Trophoblast cell (in vitro differentiated cells and primary cell): ENCODE data around the gene TMEM223.

Experiments
- DNase-seq, 2 donors: peaks; one replicate each; pipeline ENCODE4 v3.0.0-alpha.2; 2016
- H2AFZ ChIP-seq: 2 replicates; pipeline ENCODE4 v1.6.1; 2013; ENCODE audit warnings: low read length, moderate library complexity, mild to moderate bottlenecking; ENCODE audit not compliant: insufficient read depth, poor library complexity
- H2AK5ac ChIP-seq: 2 replicates; pipeline ENCODE4 v1.6.1; 2013; ENCODE audit warnings: mild to moderate bottlenecking, low read length
- H2BK120ac ChIP-seq: 2 replicates; pipeline ENCODE4 v1.6.1; 2013; ENCODE audit warnings: low read length, mild to moderate bottlenecking, moderate library complexity; ENCODE audit not compliant: insufficient read depth, poor library complexity
- H2BK12ac ChIP-seq: 2 replicates; pipeline ENCODE4 v1.6.1; 2013; ENCODE audit warnings: mild to moderate bottlenecking, low read length, moderate library complexity
- H2BK5ac ChIP-seq: 2 replicates; pipeline ENCODE4 v1.6.1; 2013; ENCODE audit warnings: low read length, low read depth, moderate library complexity, mild to moderate bottlenecking; ENCODE audit not compliant: poor library complexity
- H3K14ac ChIP-seq: 2 replicates; pipeline ENCODE4 v1.6.1; 2013; ENCODE audit warnings: mild to moderate bottlenecking, low read length
- H3K18ac ChIP-seq: 2 replicates; pipeline ENCODE4 v1.6.1; 2013; ENCODE audit warnings: mild to moderate bottlenecking, low read length
- H3K23ac ChIP-seq: 2 replicates; pipeline ENCODE4 v1.6.1; 2013; ENCODE audit warnings: low read length
- H3K27ac ChIP-seq: 2 replicates; pipeline ENCODE4 v1.5.1; 2013; ENCODE audit warnings: low read depth, mild to moderate bottlenecking, inconsistent platforms, low read length, moderate library complexity
- H3K27me3 ChIP-seq: 2 replicates; pipeline ENCODE4 v1.6.1; 2013; ENCODE audit warnings: inconsistent platforms, mild to moderate bottlenecking, low read length, moderate library complexity; ENCODE audit not compliant: insufficient read depth
- H3K36me3 ChIP-seq, 2 experiments: 1 replicate in 1 of 2; 2 replicates in 1 of 2; pipeline ENCODE4 v1.6.1; 2013; ENCODE audit warnings: low read length in 2 of 2, mild to moderate bottlenecking in 2 of 2, moderate library complexity in 1 of 2; ENCODE audit not compliant: insufficient read depth in 2 of 2, control insufficient read depth in 1 of 2
- H3K4ac ChIP-seq: 2 replicates; pipeline ENCODE4 v1.6.1; 2013; ENCODE audit warnings: low read depth, mild to moderate bottlenecking, low read length, moderate library complexity
- H3K4me1 ChIP-seq, 2 experiments: 1 replicate in 1 of 2; 2 replicates in 1 of 2; pipeline ENCODE4 v1.6.1; 2013; ENCODE audit warnings: low read length in 2 of 2, mild to moderate bottlenecking in 2 of 2, moderate library complexity in 1 of 2; ENCODE audit not compliant: insufficient read depth in 2 of 2, control insufficient read depth in 1 of 2
- H3K4me2 ChIP-seq: 2 replicates; pipeline ENCODE4 v1.6.1; 2013; ENCODE audit warnings: inconsistent platforms, mild to moderate bottlenecking, low read length, moderate library complexity
- H3K4me3 ChIP-seq: 2 replicates; pipeline ENCODE4 v1.5.1; 2013; ENCODE audit warnings: mild to moderate bottlenecking, low read depth, low read length, inconsistent platforms
- H3K79me1 ChIP-seq: one replicate; pipeline ENCODE4 v1.6.1; 2013; ENCODE audit warnings: low read length
- H3K79me2 ChIP-seq: 2 replicates; pipeline ENCODE4 v1.6.1; 2013; ENCODE audit warnings: low read length, mild to moderate bottlenecking; ENCODE audit not compliant: control insufficient read depth, insufficient read depth, poor library complexity
- H3K9ac ChIP-seq: 2 replicates; pipeline ENCODE4 v1.6.1; 2013; ENCODE audit warnings: mild to moderate bottlenecking, low read length
- H3K9me3 ChIP-seq: 2 replicates; pipeline ENCODE4 v1.6.1; 2013; ENCODE audit warnings: low read depth, mild to moderate bottlenecking, control low read depth, inconsistent platforms, low read length; ENCODE audit not compliant: insufficient read depth
- H4K12ac ChIP-seq: 2 replicates; pipeline ENCODE4 v1.6.1; 2013; ENCODE audit warnings: low read depth, mild to moderate bottlenecking, low read length, moderate library complexity
- H4K8ac ChIP-seq: 2 replicates; pipeline ENCODE4 v1.6.1; 2013; ENCODE audit warnings: low read depth, mild to moderate bottlenecking, low read length, moderate library complexity
- H4K91ac ChIP-seq: one replicate; pipeline ENCODE4 v1.6.1; 2013; ENCODE audit warnings: low read depth, mild to moderate bottlenecking, low read length, moderate library complexity
- WGBS: extraction: QIAGEN DNeasy Blood & Tissue Kit; methylation state at CpG from one replicate; pipeline ENCODE4 v1.1.7; 2013; ENCODE audit warnings: missing lambda C conversion rate; ENCODE audit not compliant: insufficient read length, insufficient coverage; ENCODE audit errors: extremely low coverage; 5-methylcytosine and 5-hydroxymethylcytosine counted together

The TMEM223 gene

DNA sequence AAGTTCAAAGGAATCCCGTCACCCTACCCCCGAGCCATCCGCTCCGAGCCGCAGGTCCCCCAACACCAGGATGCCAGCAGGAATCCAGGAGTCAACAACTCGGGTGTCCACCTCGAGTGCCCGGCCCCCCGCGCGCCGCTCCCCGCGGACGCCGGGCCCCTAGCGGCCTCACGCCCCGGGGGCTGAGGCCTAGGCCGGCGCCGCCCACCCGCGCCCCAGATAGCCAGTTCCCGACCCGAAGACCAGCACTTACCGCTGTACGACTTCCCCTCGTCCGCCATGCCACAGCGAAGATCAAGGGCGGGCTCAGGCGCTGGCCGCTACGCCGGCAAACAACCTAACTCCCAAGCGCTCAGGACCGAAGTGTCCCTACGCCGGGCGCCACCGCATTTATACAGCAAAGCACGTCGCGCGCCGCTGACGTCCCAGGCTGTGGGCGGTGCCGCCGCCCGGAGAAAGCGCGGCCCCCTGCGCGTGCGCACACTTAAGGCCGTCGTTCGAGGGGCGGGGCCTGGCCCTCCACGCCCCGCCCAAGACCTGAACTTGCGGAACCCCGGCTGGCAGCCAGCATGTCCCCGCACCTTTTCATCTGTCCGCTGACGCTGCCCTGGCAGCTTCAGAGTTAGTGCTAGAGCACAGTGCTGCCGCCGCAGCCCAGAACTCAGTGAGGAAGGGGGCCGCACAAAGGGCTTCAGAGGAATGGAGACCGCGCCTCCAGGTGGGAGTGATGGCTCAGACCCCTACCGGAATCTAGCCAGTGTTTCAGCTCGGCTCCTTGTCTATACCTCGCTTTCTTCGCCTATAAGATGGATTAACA, 13.5 kb upstream of the TMEM223 start, which contains the start of gene NXF1:
Gene NXF1, minus strand, starts transcription at position 365 of the 817 bp plus-strand sequence. Its CDS starts 84 bp downstream, at position 281.
- peak within 1 kb of the TSS; percentile 68 for H2BK5ac ChIP-seq
- peak within 1 kb of the TSS; percentile 57 for H2AK5ac ChIP-seq
- DNase-seq = peak; percentile 96 to 99
- H3K79me2 ChIP-seq = peaks cover 9% of the 10 kb centered on the region
- H3K14ac ChIP-seq = peak within 1 kb of the TSS; percentile 93
- peak within 1 kb of the TSS; percentile 91 for H2AFZ ChIP-seq
- H3K9ac ChIP-seq = peak within 1 kb of the TSS; percentile 96
- no CpG with 5 or more reads among the region's 77 CpGs for WGBS
- peaks cover 7 to 15% of the 10 kb centered on the region in 2 experiments for H3K4me1 ChIP-seq
- peaks cover 29 to 31% of the 10 kb centered on the region in 2 experiments for H3K36me3 ChIP-seq
- H4K8ac ChIP-seq = peak within 1 kb of the TSS; percentile 91
- peak within 1 kb of the TSS; percentile 95 for H3K4me2 ChIP-seq
- H3K9me3 ChIP-seq = no peaks in the 10 kb centered on the region
- peak within 1 kb of the TSS; percentile 77 for H3K4ac ChIP-seq
- H3K23ac ChIP-seq = no peak within 1 kb of the TSS
- peak within 1 kb of the TSS; percentile 81 for H3K27ac ChIP-seq
- H2BK12ac ChIP-seq = no peak within 1 kb of the TSS
- peak within 1 kb of the TSS; percentile 91 for H3K4me3 ChIP-seq
- peaks cover 8% of the 10 kb centered on the region for H3K79me1 ChIP-seq
- peak within 1 kb of the TSS; percentile 84 for H4K91ac ChIP-seq
- peak within 1 kb of the TSS; percentile 52 for H2BK120ac ChIP-seq
- no peaks in the 10 kb centered on the region for H3K27me3 ChIP-seq
- H3K18ac ChIP-seq = peak within 1 kb of the TSS; percentile 80
- H4K12ac ChIP-seq = peak within 1 kb of the TSS; percentile 83

DNA sequence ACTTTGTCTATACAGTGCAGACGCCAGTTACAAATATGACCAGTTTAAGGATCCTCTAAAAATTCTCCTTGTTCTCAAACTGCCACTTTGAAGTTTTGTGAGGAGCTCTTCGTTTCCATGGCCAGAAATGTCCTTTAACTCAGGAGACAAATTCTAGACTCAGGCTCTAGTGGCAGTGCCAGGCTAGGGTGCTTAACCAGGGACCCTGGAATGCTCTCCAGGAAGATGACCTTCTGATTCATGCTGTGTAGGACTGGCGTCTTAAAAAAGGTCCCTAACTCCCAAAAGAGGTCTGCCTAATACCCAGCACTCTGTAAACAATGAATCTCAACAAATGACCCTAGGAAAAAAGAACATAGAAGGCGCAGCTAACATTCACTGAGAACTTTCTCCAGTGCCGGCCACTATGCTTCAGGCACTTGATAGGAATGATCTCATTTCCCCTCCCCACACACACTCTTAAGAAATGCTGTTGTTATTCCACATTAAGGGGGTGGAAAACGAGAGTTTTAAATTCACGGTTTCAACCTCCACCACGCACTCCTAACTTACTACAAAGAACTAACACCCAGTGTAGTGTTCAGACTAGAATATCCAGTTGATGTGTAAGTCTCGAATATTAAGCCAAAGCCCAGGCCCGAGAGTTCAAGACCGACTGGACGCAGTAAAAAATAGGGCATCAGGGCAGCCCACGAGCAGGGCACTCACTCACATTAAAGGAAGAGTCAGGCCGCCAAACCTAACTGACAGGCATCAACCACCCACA, 12.7 kb upstream of the TMEM223 start:
- peak overlapping the region; percentile 62 for H3K4me2 ChIP-seq
- peak overlapping the region; percentile 70 for H4K12ac ChIP-seq
- H2BK5ac ChIP-seq = peak overlapping the region; percentile 68
- H3K9me3 ChIP-seq = no peaks in the 10 kb centered on the region
- H2AK5ac ChIP-seq = peak overlapping the region; percentile 57
- peak overlapping the region; percentile 96 for H3K9ac ChIP-seq
- peaks cover 36 to 39% of the 10 kb centered on the region in 2 experiments for H3K36me3 ChIP-seq
- peak overlapping the region; percentile 80 for H3K18ac ChIP-seq
- peaks cover 8% of the 10 kb centered on the region for H3K79me1 ChIP-seq
- no peak overlapping the region for H3K23ac ChIP-seq
- peaks cover 9% of the 10 kb centered on the region for H3K79me2 ChIP-seq
- peak overlapping the region; percentile 55 for H3K27ac ChIP-seq
- peak overlapping the region; percentile 91 for H3K4me3 ChIP-seq
- no peak overlapping the region for H2AFZ ChIP-seq
- peak overlapping the region; percentile 86 for H3K14ac ChIP-seq
- H2BK12ac ChIP-seq = no peak overlapping the region
- WGBS = no CpG with 5 or more reads among the region's 14 CpGs
- H3K4ac ChIP-seq = peak overlapping the region; percentile 77
- peak overlapping the region; percentile 83 for H4K8ac ChIP-seq
- DNase-seq = peak in 1 of 2 donors; percentile 60
- H3K27me3 ChIP-seq = no peaks in the 10 kb centered on the region
- H3K4me1 ChIP-seq = peaks cover 7 to 15% of the 10 kb centered on the region in 2 experiments
- H4K91ac ChIP-seq = peak overlapping the region; percentile 55
- peak overlapping the region; percentile 11 for H2BK120ac ChIP-seq

DNA sequence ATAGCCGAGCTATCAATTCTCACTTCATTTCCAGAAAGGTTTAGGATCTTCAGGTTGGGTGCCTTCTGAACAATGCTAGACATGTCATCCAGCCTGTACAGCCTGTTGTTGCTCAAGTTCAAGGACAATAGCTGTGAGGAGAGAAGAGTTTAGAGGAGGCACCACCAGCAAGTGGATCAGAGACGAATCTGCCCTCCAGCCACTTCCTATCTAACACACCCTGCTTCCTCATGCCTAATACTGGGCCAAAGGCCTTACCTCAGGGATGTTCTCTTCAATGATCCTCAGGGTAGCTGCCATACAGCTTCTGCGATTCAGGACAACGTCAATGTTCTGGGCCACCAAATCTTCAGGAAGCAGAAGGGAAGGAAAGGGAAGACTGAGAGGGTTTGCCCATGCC, 9.3 kb upstream of the TMEM223 start:
- Histone ChIP-seq H3K9me3 (peaks cover 1% of the 10 kb centered on the region), H3K4me3 (no peak overlapping the region), H3K36me3 (peaks cover 64 to 66% of the 10 kb centered on the region in 2 experiments), H4K91ac (no peak overlapping the region), H2BK120ac (no peak overlapping the region), H2AFZ (no peak overlapping the region), H3K79me1 (peaks cover 8% of the 10 kb centered on the region), H3K23ac (no peak overlapping the region), H3K18ac (no peak overlapping the region), H3K4ac (no peak overlapping the region), H3K14ac (no peak overlapping the region), H3K4me1 (peaks cover 4 to 5% of the 10 kb centered on the region in 2 experiments), H3K27ac (no peak overlapping the region), H2BK5ac (no peak overlapping the region), H3K4me2 (no peak overlapping the region), H4K12ac (no peak overlapping the region), H2AK5ac (no peak overlapping the region), H3K9ac (no peak overlapping the region), H3K27me3 (no peaks in the 10 kb centered on the region), H4K8ac (no peak overlapping the region), H2BK12ac (no peak overlapping the region), H3K79me2 (peaks cover 9% of the 10 kb centered on the region)
- DNase-seq = peak; percentile 95 to 97
- WGBS = no CpG with 5 or more reads among the region's 4 CpGs

DNA sequence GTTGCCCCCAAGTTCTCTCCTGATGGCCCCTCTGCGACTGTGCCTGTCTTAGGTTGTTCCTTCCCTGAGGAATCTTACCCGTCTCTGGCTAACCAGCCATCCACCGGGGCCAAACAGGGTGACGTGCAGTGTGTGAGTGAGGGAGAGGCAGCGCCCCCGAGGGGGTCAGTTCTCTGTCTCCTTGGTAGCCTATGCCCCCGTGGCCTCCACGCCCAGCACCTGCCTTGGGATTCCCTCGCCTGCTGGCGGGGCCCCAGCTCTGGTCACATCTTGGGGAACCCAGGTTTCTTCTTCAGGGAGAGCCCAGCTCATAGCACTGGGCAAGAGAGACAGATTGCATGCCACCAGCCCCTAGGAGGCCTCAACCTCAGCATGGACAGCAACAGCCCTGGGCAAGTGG, 7.7 kb upstream of the TMEM223 start:
- Histone ChIP-seq H3K4me2 (no peak overlapping the region), H3K14ac (no peak overlapping the region), H3K23ac (no peak overlapping the region), H3K4me1 (peaks cover 2 to 3% of the 10 kb centered on the region in 2 experiments), H2BK5ac (no peak overlapping the region), H3K79me2 (peaks cover 2% of the 10 kb centered on the region), H4K91ac (no peak overlapping the region), H2BK120ac (no peak overlapping the region), H3K27me3 (no peaks in the 10 kb centered on the region), H2AFZ (no peak overlapping the region), H3K18ac (no peak overlapping the region), H2BK12ac (no peak overlapping the region), H4K12ac (no peak overlapping the region), H4K8ac (no peak overlapping the region), H3K4ac (no peak overlapping the region), H3K79me1 (no peaks in the 10 kb centered on the region), H3K27ac (no peak overlapping the region), H3K4me3 (no peak overlapping the region), H3K9me3 (peaks cover 1% of the 10 kb centered on the region), H3K36me3 (peaks cover 72 to 82% of the 10 kb centered on the region in 2 experiments), H3K9ac (no peak overlapping the region), H2AK5ac (no peak overlapping the region)
- DNase-seq = no peak
- no CpG with 5 or more reads among the region's 10 CpGs for WGBS
